ENCODE measurements around the gene PDCD5.
A peak's percentile ranks its signal among the peaks of the same experiment; 100 is the strongest.
"Not testable (repeated sequence)": the region's sequence is repeated elsewhere in the genome, so short reads cannot be mapped to it uniquely, and the experiment has no call there.

The PDCD5 gene

GRCh38 chr19:32558607-32559228, 22.3 kb upstream of the PDCD5 start:
- Histone ChIP-seq H3K4me3 (ENCODE audit: low read length) (no peak overlapping the region), H3K4me1 (ENCODE audit: control insufficient read depth, insufficient read depth, low read length) (no peaks in the 10 kb centered on the region), H3K9ac (ENCODE audit: low read length) (no peak overlapping the region), H3K27me3 (ENCODE audit: control insufficient read depth, insufficient read depth, low read length) (peaks cover 4% of the 10 kb centered on the region), H3K36me3 (ENCODE audit: control insufficient read depth, insufficient read depth, low read length) (no peaks in the 10 kb centered on the region), H3K9me3 (ENCODE audit: control insufficient read depth, low read length) (no peaks in the 10 kb centered on the region)

- no peaks in the 10 kb centered on the region for H3K4me1 ChIP-seq (ENCODE audit: control insufficient read depth, insufficient read depth, low read length)
- peaks cover 3% of the 10 kb centered on the region for H3K27me3 ChIP-seq (ENCODE audit: control insufficient read depth, insufficient read depth, low read length)
- no peaks in the 10 kb centered on the region for H3K9me3 ChIP-seq (ENCODE audit: control insufficient read depth, low read length)
- H3K4me3 ChIP-seq (ENCODE audit: low read length) = no peak overlapping the region
- H3K9ac ChIP-seq (ENCODE audit: low read length) = no peak overlapping the region
- no peaks in the 10 kb centered on the region for H3K36me3 ChIP-seq (ENCODE audit: control insufficient read depth, insufficient read depth, low read length)
Observed at GRCh38 chr19:32563761-32564160, 17.2 kb upstream of the PDCD5 start.

- no peaks in the 10 kb centered on the region for H3K36me3 ChIP-seq (ENCODE audit: control insufficient read depth, insufficient read depth, low read length)
- no peaks in the 10 kb centered on the region for H3K4me1 ChIP-seq (ENCODE audit: control insufficient read depth, insufficient read depth, low read length)
- H3K4me3 ChIP-seq (ENCODE audit: low read length) = no peak overlapping the region
- no peak overlapping the region for H3K9ac ChIP-seq (ENCODE audit: low read length)
- no peaks in the 10 kb centered on the region for H3K9me3 ChIP-seq (ENCODE audit: control insufficient read depth, low read length)
- no peaks in the 10 kb centered on the region for H3K27me3 ChIP-seq (ENCODE audit: control insufficient read depth, insufficient read depth, low read length)
Observed at GRCh38 chr19:32566246-32566830, 14.7 kb upstream of the PDCD5 start.

- no peaks in the 10 kb centered on the region for H3K27me3 ChIP-seq (ENCODE audit: control insufficient read depth, insufficient read depth, low read length)
- no peak overlapping the region for H3K4me3 ChIP-seq (ENCODE audit: low read length)
- H3K36me3 ChIP-seq (ENCODE audit: control insufficient read depth, insufficient read depth, low read length) = no peaks in the 10 kb centered on the region
- H3K9ac ChIP-seq (ENCODE audit: low read length) = no peak overlapping the region
- no peaks in the 10 kb centered on the region for H3K4me1 ChIP-seq (ENCODE audit: control insufficient read depth, insufficient read depth, low read length)
- H3K9me3 ChIP-seq (ENCODE audit: control insufficient read depth, low read length) = no peaks in the 10 kb centered on the region
Observed at GRCh38 chr19:32567486-32567885, 13.5 kb upstream of the PDCD5 start.

GRCh38 chr19:32570081-32570785, 10.8 kb upstream of the PDCD5 start:
- Histone ChIP-seq H3K36me3 (ENCODE audit: control insufficient read depth, insufficient read depth, low read length) (no peaks in the 10 kb centered on the region), H3K27me3 (ENCODE audit: control insufficient read depth, insufficient read depth, low read length) (no peaks in the 10 kb centered on the region)

GRCh38 chr19:32571471-32572075, 9.4 kb upstream of the PDCD5 start:
- H3K36me3 ChIP-seq (ENCODE audit: control insufficient read depth, insufficient read depth, low read length); H3K4me1 ChIP-seq (ENCODE audit: control insufficient read depth, insufficient read depth, low read length); H3K4me3 ChIP-seq (ENCODE audit: low read length); H3K9ac ChIP-seq (ENCODE audit: low read length); H3K27me3 ChIP-seq (ENCODE audit: control insufficient read depth, insufficient read depth, low read length); H3K9me3 ChIP-seq (ENCODE audit: control insufficient read depth, low read length): not testable (repeated sequence)

More at GRCh38 chr19:32570081-32570785, 10.8 kb upstream of the PDCD5 start:
- H3K9me3 ChIP-seq (ENCODE audit: control insufficient read depth, low read length) = no peaks in the 10 kb centered on the region
- no peak overlapping the region for H3K4me3 ChIP-seq (ENCODE audit: low read length)
- no peak overlapping the region for H3K9ac ChIP-seq (ENCODE audit: low read length)
- H3K4me1 ChIP-seq (ENCODE audit: control insufficient read depth, insufficient read depth, low read length) = no peaks in the 10 kb centered on the region

- H3K36me3 ChIP-seq (ENCODE audit: control insufficient read depth, insufficient read depth, low read length); H3K4me3 ChIP-seq (ENCODE audit: low read length); H3K9ac ChIP-seq (ENCODE audit: low read length); H3K27me3 ChIP-seq (ENCODE audit: control insufficient read depth, insufficient read depth, low read length); H3K4me1 ChIP-seq (ENCODE audit: control insufficient read depth, insufficient read depth, low read length); H3K9me3 ChIP-seq (ENCODE audit: control insufficient read depth, low read length): not testable (repeated sequence)
Observed at GRCh38 chr19:32572700-32573491, 8.1 kb upstream of the PDCD5 start.

GRCh38 chr19:32573492-32573794, 7.5 kb upstream of the PDCD5 start:
- Histone ChIP-seq H3K4me1 (ENCODE audit: control insufficient read depth, insufficient read depth, low read length) (no peaks in the 10 kb centered on the region), H3K36me3 (ENCODE audit: control insufficient read depth, insufficient read depth, low read length) (no peaks in the 10 kb centered on the region), H3K9me3 (ENCODE audit: control insufficient read depth, low read length) (no peaks in the 10 kb centered on the region), H3K27me3 (ENCODE audit: control insufficient read depth, insufficient read depth, low read length) (no peaks in the 10 kb centered on the region), H3K9ac (ENCODE audit: low read length) (no peak overlapping the region), H3K4me3 (ENCODE audit: low read length) (no peak overlapping the region)

- Histone ChIP-seq H3K4me1 (ENCODE audit: control insufficient read depth, insufficient read depth, low read length) (no peaks in the 10 kb centered on the region), H3K9me3 (ENCODE audit: control insufficient read depth, low read length) (no peaks in the 10 kb centered on the region), H3K4me3 (ENCODE audit: low read length) (no peak overlapping the region), H3K27me3 (ENCODE audit: control insufficient read depth, insufficient read depth, low read length) (no peaks in the 10 kb centered on the region), H3K36me3 (ENCODE audit: control insufficient read depth, insufficient read depth, low read length) (no peaks in the 10 kb centered on the region), H3K9ac (ENCODE audit: low read length) (no peak overlapping the region)
Observed at GRCh38 chr19:32576790-32577189, 4.2 kb upstream of the PDCD5 start.

- H3K4me1 ChIP-seq (ENCODE audit: control insufficient read depth, insufficient read depth, low read length) = peaks cover 6% of the 10 kb centered on the region
- no peak overlapping the region for H3K4me3 ChIP-seq (ENCODE audit: low read length)
- no peaks in the 10 kb centered on the region for H3K36me3 ChIP-seq (ENCODE audit: control insufficient read depth, insufficient read depth, low read length)
- H3K9ac ChIP-seq (ENCODE audit: low read length) = peak overlapping the region; percentile 52
- H3K27me3 ChIP-seq (ENCODE audit: control insufficient read depth, insufficient read depth, low read length) = no peaks in the 10 kb centered on the region
- H3K9me3 ChIP-seq (ENCODE audit: control insufficient read depth, low read length) = no peaks in the 10 kb centered on the region
Observed at GRCh38 chr19:32580353-32580900, 563 bp upstream of the PDCD5 start.

GRCh38 chr19:32581705-32582179, 752 bp downstream of the PDCD5 start:
- Histone ChIP-seq H3K36me3 (ENCODE audit: control insufficient read depth, insufficient read depth, low read length) (no peaks in the 10 kb centered on the region), H3K27me3 (ENCODE audit: control insufficient read depth, insufficient read depth, low read length) (no peaks in the 10 kb centered on the region), H3K9ac (ENCODE audit: low read length) (peak overlapping the region; percentile 69), H3K9me3 (ENCODE audit: control insufficient read depth, low read length) (no peaks in the 10 kb centered on the region), H3K4me1 (ENCODE audit: control insufficient read depth, insufficient read depth, low read length) (peaks cover 6% of the 10 kb centered on the region), H3K4me3 (ENCODE audit: low read length) (peak overlapping the region; percentile 89)

Data from mucosa of stomach (tissue), 1 donor.